Measurements from ENCODE around the gene NOL4L. TPM values are rescaled to one million over a fixed set of nuclear protein-coding genes. Genes with fewer than 3 reads are reported as not detected.

Gene NOL4L
- total and polyA plus RNA-seq, 2 experiments from 2014 or later: 38.8 to 39.2 TPM

DNA sequence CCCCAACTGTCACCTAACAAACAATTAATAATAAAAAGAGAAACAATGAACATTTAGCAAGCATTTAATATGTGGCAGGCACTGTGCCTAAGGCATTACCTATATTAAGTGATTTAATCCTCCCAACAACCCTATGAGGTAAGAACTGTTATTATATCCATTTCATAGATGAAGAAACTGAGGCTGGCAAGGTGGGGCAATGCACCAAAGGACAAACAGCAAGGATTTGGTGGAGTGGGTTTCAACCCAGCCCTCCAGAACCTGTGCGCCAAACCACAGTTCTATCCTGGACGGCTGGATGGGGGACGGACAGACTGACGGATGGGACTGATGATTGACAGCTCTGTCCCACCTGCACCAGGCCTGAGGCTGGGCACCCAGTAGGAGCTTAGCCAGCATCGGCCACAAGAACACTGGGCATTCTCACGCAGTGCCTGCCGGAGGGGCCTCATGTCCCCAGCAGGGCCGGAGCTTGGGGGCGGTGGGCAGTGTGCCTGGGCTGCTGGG lies 24.6 kb downstream of the NOL4L start:
- no peaks in the 10 kb centered on the region for H3K9me2 ChIP-seq (ENCODE audit: insufficient read depth)
- Mint-ChIP-seq H3K4me1 (peaks cover 39% of the 10 kb centered on the region), H3K9me3 (no peaks in the 10 kb centered on the region; the same call in 2 of the 3 replicates), H3K27me3 (ENCODE audit: insufficient read depth, low read depth, poor library complexity) (peaks cover 9% of the 10 kb centered on the region), H3K4me3 (no peak overlapping the region), H3K27ac (no peak overlapping the region), H3K36me3 (ENCODE audit: low read depth) (no peaks in the 10 kb centered on the region; the same call in 2 of the 3 replicates)
- no peak for ATAC-seq
- no peaks in the 10 kb centered on the region for H3K79me2 ChIP-seq (replicated peaks; ENCODE audit: insufficient read depth)
- H3K27me3 ChIP-seq (ENCODE audit: insufficient read depth): no peaks in the 10 kb centered on the region
- DNase-seq (ENCODE audit: low spot score): no peak
- peak overlapping the region; percentile 97; the same call in 1 of the 2 replicates for H2AFZ ChIP-seq
- H3K36me3 ChIP-seq (ENCODE audit: insufficient read depth): no peaks in the 10 kb centered on the region
- peaks cover 7% of the 10 kb centered on the region for H4K20me1 ChIP-seq (replicated peaks; ENCODE audit: insufficient read depth)
- H3K4me1 ChIP-seq (ENCODE audit: insufficient read depth): peaks cover 26% of the 10 kb centered on the region
- TF ChIP-seq EZH2 (IDR thresholded peaks at IDR 0.05; ENCODE audit: low read depth, unreplicated experiment) (no peak), EZH2phosphoT487 (IDR thresholded peaks at IDR 0.05; ENCODE audit: unreplicated experiment) (no peak), ZNF331 (CRISPR knock-in tag; IDR thresholded peaks at IDR 0.05; ENCODE audit: low read depth) (no peak), POLR2AphosphoS5 (IDR thresholded peaks at IDR 0.05; ENCODE audit: low read depth) (no peak)
- TF ChIP-seq, protein P1, sequence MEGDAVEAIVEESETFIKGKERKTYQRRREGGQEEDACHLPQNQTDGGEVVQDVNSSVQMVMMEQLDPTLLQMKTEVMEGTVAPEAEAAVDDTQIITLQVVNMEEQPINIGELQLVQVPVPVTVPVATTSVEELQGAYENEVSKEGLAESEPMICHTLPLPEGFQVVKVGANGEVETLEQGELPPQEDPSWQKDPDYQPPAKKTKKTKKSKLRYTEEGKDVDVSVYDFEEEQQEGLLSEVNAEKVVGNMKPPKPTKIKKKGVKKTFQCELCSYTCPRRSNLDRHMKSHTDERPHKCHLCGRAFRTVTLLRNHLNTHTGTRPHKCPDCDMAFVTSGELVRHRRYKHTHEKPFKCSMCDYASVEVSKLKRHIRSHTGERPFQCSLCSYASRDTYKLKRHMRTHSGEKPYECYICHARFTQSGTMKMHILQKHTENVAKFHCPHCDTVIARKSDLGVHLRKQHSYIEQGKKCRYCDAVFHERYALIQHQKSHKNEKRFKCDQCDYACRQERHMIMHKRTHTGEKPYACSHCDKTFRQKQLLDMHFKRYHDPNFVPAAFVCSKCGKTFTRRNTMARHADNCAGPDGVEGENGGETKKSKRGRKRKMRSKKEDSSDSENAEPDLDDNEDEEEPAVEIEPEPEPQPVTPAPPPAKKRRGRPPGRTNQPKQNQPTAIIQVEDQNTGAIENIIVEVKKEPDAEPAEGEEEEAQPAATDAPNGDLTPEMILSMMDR (conservative IDR thresholded peaks at IDR 0.05; ENCODE audit: low read depth in 2 of 2): no peak
- TF ChIP-seq, protein P2, sequence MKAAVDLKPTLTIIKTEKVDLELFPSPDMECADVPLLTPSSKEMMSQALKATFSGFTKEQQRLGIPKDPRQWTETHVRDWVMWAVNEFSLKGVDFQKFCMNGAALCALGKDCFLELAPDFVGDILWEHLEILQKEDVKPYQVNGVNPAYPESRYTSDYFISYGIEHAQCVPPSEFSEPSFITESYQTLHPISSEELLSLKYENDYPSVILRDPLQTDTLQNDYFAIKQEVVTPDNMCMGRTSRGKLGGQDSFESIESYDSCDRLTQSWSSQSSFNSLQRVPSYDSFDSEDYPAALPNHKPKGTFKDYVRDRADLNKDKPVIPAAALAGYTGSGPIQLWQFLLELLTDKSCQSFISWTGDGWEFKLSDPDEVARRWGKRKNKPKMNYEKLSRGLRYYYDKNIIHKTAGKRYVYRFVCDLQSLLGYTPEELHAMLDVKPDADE (IDR thresholded peaks at IDR 0.05): no peak
- peak overlapping the region; percentile 36; the same call in 1 of the 2 replicates for H3K4me3 ChIP-seq
- H3K4me2 ChIP-seq: peak overlapping the region; percentile 71
- H3F3A ChIP-seq (replicated peaks; ENCODE audit: low read depth): peaks cover 31% of the 10 kb centered on the region
- H3K27ac ChIP-seq (ENCODE audit: low read depth): no peak overlapping the region

DNA sequence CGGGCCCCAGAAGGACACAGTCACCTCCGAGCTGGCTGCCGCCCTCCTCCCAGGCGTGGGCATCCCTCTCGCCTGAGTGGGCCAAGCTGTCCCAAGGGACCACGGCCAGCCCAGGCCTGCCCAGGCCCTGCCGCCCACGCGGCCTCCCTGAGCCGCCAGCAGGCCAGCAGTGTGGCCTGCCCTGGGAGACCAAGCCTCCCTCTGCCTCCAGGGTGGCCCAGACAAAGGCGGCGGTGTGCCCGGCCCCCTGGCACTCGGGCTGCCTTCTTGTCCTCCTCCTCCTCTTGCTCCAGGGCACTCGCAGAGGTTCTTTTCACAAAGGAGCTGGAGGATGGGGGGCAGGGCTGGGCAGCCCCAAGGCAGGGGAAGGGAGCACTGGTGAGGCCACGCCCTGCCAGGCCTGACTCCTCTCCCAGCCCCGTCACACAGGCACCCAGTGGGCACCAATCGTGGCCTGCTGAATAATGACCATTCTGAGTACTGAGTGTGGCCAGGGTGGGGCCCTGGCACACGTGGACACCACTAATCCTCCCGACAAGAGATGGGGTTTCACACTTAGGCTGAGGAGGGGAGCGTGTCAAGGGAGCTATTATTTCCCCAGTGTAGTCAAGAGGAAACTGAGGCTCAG lies 25.3 kb downstream of the NOL4L start:
- no peaks in the 10 kb centered on the region for H3K79me2 ChIP-seq (replicated peaks; ENCODE audit: insufficient read depth)
- H3K4me3 ChIP-seq: no peak overlapping the region
- no peaks in the 10 kb centered on the region for H3K36me3 ChIP-seq (ENCODE audit: insufficient read depth)
- peaks cover 7% of the 10 kb centered on the region for H4K20me1 ChIP-seq (replicated peaks; ENCODE audit: insufficient read depth)
- H3K4me1 Mint-ChIP-seq: peaks cover 39% of the 10 kb centered on the region
- no peak for ATAC-seq
- TF ChIP-seq JUNB (IDR thresholded peaks at IDR 0.05; ENCODE audit: unreplicated experiment) (no peak), ZNF114 (CRISPR knock-in tag; IDR thresholded peaks at IDR 0.05) (no peak), NANOG (IDR thresholded peaks at IDR 0.05; ENCODE audit: borderline replicate concordance) (no peak), STAT1 (IDR thresholded peaks at IDR 0.05; ENCODE audit: unreplicated experiment) (no peak), ZNF331 (CRISPR knock-in tag; IDR thresholded peaks at IDR 0.05; ENCODE audit: low read depth) (no peak), EZH2 (IDR thresholded peaks at IDR 0.05; ENCODE audit: low read depth, unreplicated experiment) (no peak)
- TF ChIP-seq, protein P1 (conservative IDR thresholded peaks at IDR 0.05; ENCODE audit: low read depth in 2 of 2): no peak
- TF ChIP-seq, protein P2 (IDR thresholded peaks at IDR 0.05): no peak
- peaks cover 26% of the 10 kb centered on the region for H3K4me1 ChIP-seq (ENCODE audit: insufficient read depth)
- H2AFZ ChIP-seq: no peak overlapping the region
- H3K4me3 Mint-ChIP-seq: no peak overlapping the region
- H3K27ac Mint-ChIP-seq: no peak overlapping the region
- no peak for DNase-seq (ENCODE audit: low spot score)
- H3K27ac ChIP-seq (ENCODE audit: low read depth): no peak overlapping the region
- H3K4me2 ChIP-seq: no peak overlapping the region
- H3K27me3 ChIP-seq (ENCODE audit: insufficient read depth): no peaks in the 10 kb centered on the region
- H3F3A ChIP-seq (replicated peaks; ENCODE audit: low read depth): peaks cover 31% of the 10 kb centered on the region
- peaks cover 9% of the 10 kb centered on the region for H3K27me3 Mint-ChIP-seq (ENCODE audit: insufficient read depth, low read depth, poor library complexity)
- H3K9me3 Mint-ChIP-seq: no peaks in the 10 kb centered on the region
- no peaks in the 10 kb centered on the region for H3K9me2 ChIP-seq (ENCODE audit: insufficient read depth)
- no peaks in the 10 kb centered on the region; the same call in 2 of the 3 replicates for H3K36me3 Mint-ChIP-seq (ENCODE audit: low read depth)

All from GM23338 (cell line).